CD4-positive, alpha-beta T cell treated with Interleukin-17A for 1 hour (primary cell): ENCODE data around the gene NOSTRIN.

Experiments used
- DNase-seq: peaks from one replicate; pipeline ENCODE4 v3.0.0-alpha.2; 2020

NOSTRIN gene

GRCh38 chr2:168889635-168890005 is 87.2 kb downstream of the NOSTRIN start:
- no peak for DNase-seq

GRCh38 chr2:168890006-168890782 is 87.8 kb downstream of the NOSTRIN start, which contains the start of gene SPC25:
TSS of gene SPC25 (minus strand) at chr2:168890430. CDS start at chr2:168889519, 911 bp downstream.
- DNase-seq, result peak; percentile 93

- no peak for DNase-seq
Measured at GRCh38 chr2:168892327-168892726, 89.9 kb downstream of the NOSTRIN start.

GRCh38 chr2:168894101-168894500 is 91.7 kb downstream of the NOSTRIN start:
- DNase-seq, result no peak

- DNase-seq, result no peak
Measured at GRCh38 chr2:168894720-168895119, 92.3 kb downstream of the NOSTRIN start.

- no peak for DNase-seq
Measured at GRCh38 chr2:168895771-168896170, 93.3 kb downstream of the NOSTRIN start.

- DNase-seq, result no peak
Measured at GRCh38 chr2:168896783-168897182, 94.3 kb downstream of the NOSTRIN start.

GRCh38 chr2:168897449-168897848 is 95.0 kb downstream of the NOSTRIN start:
- no peak for DNase-seq

- no peak for DNase-seq
Measured at GRCh38 chr2:168901003-168901402, 98.6 kb downstream of the NOSTRIN start, which contains the start of gene G6PC2. TSS of gene G6PC2 (plus strand) at chr2:168901291. CDS start at chr2:168901332, 41 bp downstream.

- no peak for DNase-seq
Measured at GRCh38 chr2:168903888-168904287, 101.5 kb downstream of the NOSTRIN start.

- DNase-seq, result no peak
Measured at GRCh38 chr2:168904358-168904757, 101.9 kb downstream of the NOSTRIN start.

- DNase-seq, result no peak
Measured at GRCh38 chr2:168907940-168908662, 105.7 kb downstream of the NOSTRIN start.

GRCh38 chr2:168910330-168910729 is 107.9 kb downstream of the NOSTRIN start:
- DNase-seq, result no peak

- no peak for DNase-seq
Measured at GRCh38 chr2:168912466-168912865, 110.0 kb downstream of the NOSTRIN start.

- no peak for DNase-seq
Measured at GRCh38 chr2:168912901-168913369, 110.5 kb downstream of the NOSTRIN start.

- DNase-seq, result no peak
Measured at GRCh38 chr2:168913495-168913894, 111.1 kb downstream of the NOSTRIN start.
